ENCODE measurements around the gene IL4I1. TPM values are rescaled to one million over a fixed set of nuclear protein-coding genes. Genes with fewer than 3 reads are reported as not detected.
A peak's percentile ranks its signal among the peaks of the same experiment; 100 is the strongest.

The IL4I1 gene
- total RNA-seq, 3 donors from 2014 or later, result 1.2 to 1.7 (median 1.6) TPM

GRCh38 chr19:49923055-49924003 is 26.6 kb upstream of the IL4I1 start:
- H3K36me3 ChIP-seq (ENCODE audit: low read depth), result no peaks in the 10 kb centered on the region
- ATAC-seq, result peak; percentile 18
- peaks cover 12% of the 10 kb centered on the region for H3K4me1 ChIP-seq (ENCODE audit: low read depth)
- peak in 1 of 3 donors; percentile 48 for DNase-seq
- no peak overlapping the region for H3K4me3 ChIP-seq
- intact Hi-C loops (cut with DNase I, micrococcal nuclease), result no loop called here
- no peaks in the 10 kb centered on the region for H3K9me3 ChIP-seq
- TF ChIP-seq, protein P1, sequence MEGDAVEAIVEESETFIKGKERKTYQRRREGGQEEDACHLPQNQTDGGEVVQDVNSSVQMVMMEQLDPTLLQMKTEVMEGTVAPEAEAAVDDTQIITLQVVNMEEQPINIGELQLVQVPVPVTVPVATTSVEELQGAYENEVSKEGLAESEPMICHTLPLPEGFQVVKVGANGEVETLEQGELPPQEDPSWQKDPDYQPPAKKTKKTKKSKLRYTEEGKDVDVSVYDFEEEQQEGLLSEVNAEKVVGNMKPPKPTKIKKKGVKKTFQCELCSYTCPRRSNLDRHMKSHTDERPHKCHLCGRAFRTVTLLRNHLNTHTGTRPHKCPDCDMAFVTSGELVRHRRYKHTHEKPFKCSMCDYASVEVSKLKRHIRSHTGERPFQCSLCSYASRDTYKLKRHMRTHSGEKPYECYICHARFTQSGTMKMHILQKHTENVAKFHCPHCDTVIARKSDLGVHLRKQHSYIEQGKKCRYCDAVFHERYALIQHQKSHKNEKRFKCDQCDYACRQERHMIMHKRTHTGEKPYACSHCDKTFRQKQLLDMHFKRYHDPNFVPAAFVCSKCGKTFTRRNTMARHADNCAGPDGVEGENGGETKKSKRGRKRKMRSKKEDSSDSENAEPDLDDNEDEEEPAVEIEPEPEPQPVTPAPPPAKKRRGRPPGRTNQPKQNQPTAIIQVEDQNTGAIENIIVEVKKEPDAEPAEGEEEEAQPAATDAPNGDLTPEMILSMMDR (IDR thresholded peaks at IDR 0.05), result no peak

DNA sequence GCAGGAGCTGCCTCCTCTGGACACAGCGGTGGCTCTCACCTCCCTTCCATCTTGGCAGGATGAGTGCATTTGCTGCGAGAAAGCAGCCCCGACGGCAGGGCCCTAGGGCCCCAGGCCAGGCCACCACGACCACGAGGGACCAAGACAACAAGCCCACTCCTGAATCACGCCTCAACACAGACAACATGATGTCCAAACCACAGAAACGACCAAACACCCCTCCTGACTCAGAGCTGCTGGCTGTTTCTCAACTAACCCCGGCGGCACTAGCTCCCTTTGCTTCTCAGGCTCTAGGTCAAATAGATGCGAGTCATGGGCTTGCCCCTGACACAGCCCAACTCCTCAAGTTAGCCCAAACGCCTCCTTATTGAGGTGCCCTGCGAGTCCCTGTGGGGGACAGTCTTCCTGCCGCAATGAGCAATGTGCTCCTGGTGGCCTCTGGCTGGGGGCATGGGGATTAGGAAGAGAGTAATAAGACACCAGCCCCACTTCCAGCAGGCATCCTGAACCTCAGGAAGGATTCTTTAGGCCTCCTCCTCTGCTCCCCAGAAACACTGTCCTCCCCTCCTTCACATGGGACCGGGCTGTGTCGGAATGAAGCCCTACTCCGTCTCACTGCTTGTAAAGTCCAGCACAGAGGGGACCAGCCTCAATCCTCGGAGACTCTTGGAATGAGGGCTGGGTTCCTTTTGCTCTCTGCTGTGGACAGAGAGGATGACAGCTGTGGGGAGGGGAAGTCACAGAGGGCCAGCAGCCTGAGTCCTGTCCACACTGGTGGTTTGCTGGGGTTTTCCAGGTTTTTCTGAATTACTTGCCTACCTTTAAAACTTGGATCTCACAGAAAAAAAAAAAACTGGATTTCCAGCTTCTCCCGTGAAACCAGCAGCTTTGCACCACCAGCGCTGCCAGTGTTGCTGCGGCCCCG is 25.4 kb upstream of the IL4I1 start:
- Histone ChIP-seq H3K9me3 (no peaks in the 10 kb centered on the region), H3K4me3 (no peak overlapping the region), H3K4me1 (ENCODE audit: low read depth) (peaks cover 2% of the 10 kb centered on the region), H3K36me3 (ENCODE audit: low read depth) (no peaks in the 10 kb centered on the region)
- peak in 1 of 3 donors; percentile 40 for DNase-seq
- ATAC-seq, result no peak
- intact Hi-C loops (cut with DNase I, micrococcal nuclease), result no loop called here
- TF ChIP-seq, protein P1 (IDR thresholded peaks at IDR 0.05), result no peak

- peak in 1 of 3 donors; percentile 38 for DNase-seq
- intact Hi-C loops (cut with DNase I, micrococcal nuclease), result no loop called here
- no peaks in the 10 kb centered on the region for H3K4me1 ChIP-seq (ENCODE audit: low read depth)
- H3K9me3 ChIP-seq, result no peaks in the 10 kb centered on the region
- TF ChIP-seq, protein P1 (IDR thresholded peaks at IDR 0.05), result no peak
- no peak for ATAC-seq
- no peaks in the 10 kb centered on the region for H3K36me3 ChIP-seq (ENCODE audit: low read depth)
- H3K4me3 ChIP-seq, result no peak overlapping the region
Measured at GRCh38 chr19:49920624-49921363, 24.1 kb upstream of the IL4I1 start.

GRCh38 chr19:49918089-49918488 is 21.4 kb upstream of the IL4I1 start:
- intact Hi-C loops (cut with DNase I, micrococcal nuclease), result no loop called here
- Histone ChIP-seq H3K9me3 (no peaks in the 10 kb centered on the region), H3K36me3 (ENCODE audit: low read depth) (no peaks in the 10 kb centered on the region), H3K4me3 (no peak overlapping the region), H3K4me1 (ENCODE audit: low read depth) (no peaks in the 10 kb centered on the region)
- TF ChIP-seq, protein P1 (IDR thresholded peaks at IDR 0.05), result no peak
- ATAC-seq, result no peak
- DNase-seq, result no peak
